GM18909 (cell line): ENCODE data around the gene CSRP1.
"Not testable (repeated sequence)": the region's sequence is repeated elsewhere in the genome, so short reads cannot be mapped to it uniquely, and the experiment has no call there.

Experiments
- ATAC-seq: cut with Tn5 transposase; IDR thresholded peaks from one replicate; pipeline ENCODE4 v1.9.1; 2021; ENCODE audit warnings: mild to moderate bottlenecking; ENCODE audit not compliant: unreplicated experiment, poor library complexity

Gene CSRP1

GRCh38 chr1:201481761-201482493 lies 25.0 kb downstream of the CSRP1 start:
- ATAC-seq = peak; percentile 66

- ATAC-seq = no peak
Measured at GRCh38 chr1:201481004-201481380, 25.9 kb downstream of the CSRP1 start.

- ATAC-seq = peak; percentile 67
Measured at GRCh38 chr1:201480231-201481003, 26.5 kb downstream of the CSRP1 start.

- no peak for ATAC-seq
Measured at GRCh38 chr1:201479201-201479730, 27.7 kb downstream of the CSRP1 start.

- ATAC-seq = not testable (repeated sequence)
Measured at GRCh38 chr1:201478666-201479065, 28.3 kb downstream of the CSRP1 start.

- ATAC-seq = no peak
Measured at GRCh38 chr1:201476670-201477344, 30.1 kb downstream of the CSRP1 start.

GRCh38 chr1:201475915-201476669 lies 30.8 kb downstream of the CSRP1 start:
- no peak for ATAC-seq

- ATAC-seq = no peak
Measured at GRCh38 chr1:201475130-201475529, 31.8 kb downstream of the CSRP1 start.

- ATAC-seq = no peak
Measured at GRCh38 chr1:201473296-201473695, 33.6 kb downstream of the CSRP1 start.

GRCh38 chr1:201472321-201472720 lies 34.6 kb downstream of the CSRP1 start:
- not testable (repeated sequence) for ATAC-seq

GRCh38 chr1:201471772-201472171 lies 35.2 kb downstream of the CSRP1 start:
- no peak for ATAC-seq

GRCh38 chr1:201470581-201470980 lies 36.3 kb downstream of the CSRP1 start:
- no peak for ATAC-seq

- no peak for ATAC-seq
Measured at GRCh38 chr1:201469645-201470074, 37.3 kb downstream of the CSRP1 start.

GRCh38 chr1:201468844-201469644 lies 37.9 kb downstream of the CSRP1 start, which contains the start of gene PHLDA3:
Gene PHLDA3, minus strand, starts transcription at chr1:201469188. Its CDS starts 402 bp downstream, at chr1:201468786.
- ATAC-seq = peak; percentile 87

GRCh38 chr1:201468501-201468843 lies 38.5 kb downstream of the CSRP1 start:
- ATAC-seq = peak; percentile 52

GRCh38 chr1:201466492-201466891 lies 40.4 kb downstream of the CSRP1 start:
- no peak for ATAC-seq

- ATAC-seq = no peak
Measured at GRCh38 chr1:201465698-201466290, 41.1 kb downstream of the CSRP1 start.

- ATAC-seq = no peak
Measured at GRCh38 chr1:201463071-201463552, 43.8 kb downstream of the CSRP1 start.
